Activated CD8-positive, alpha-beta memory T cell treated with anti-CD3 and anti-CD28 coated beads for 24 hours (primary cell): ENCODE data around the gene C1orf122.

Experiments used
- DNase-seq: peaks from one replicate; pipeline ENCODE4 v3.0.0-alpha.2; 2020

C1orf122 gene

DNA sequence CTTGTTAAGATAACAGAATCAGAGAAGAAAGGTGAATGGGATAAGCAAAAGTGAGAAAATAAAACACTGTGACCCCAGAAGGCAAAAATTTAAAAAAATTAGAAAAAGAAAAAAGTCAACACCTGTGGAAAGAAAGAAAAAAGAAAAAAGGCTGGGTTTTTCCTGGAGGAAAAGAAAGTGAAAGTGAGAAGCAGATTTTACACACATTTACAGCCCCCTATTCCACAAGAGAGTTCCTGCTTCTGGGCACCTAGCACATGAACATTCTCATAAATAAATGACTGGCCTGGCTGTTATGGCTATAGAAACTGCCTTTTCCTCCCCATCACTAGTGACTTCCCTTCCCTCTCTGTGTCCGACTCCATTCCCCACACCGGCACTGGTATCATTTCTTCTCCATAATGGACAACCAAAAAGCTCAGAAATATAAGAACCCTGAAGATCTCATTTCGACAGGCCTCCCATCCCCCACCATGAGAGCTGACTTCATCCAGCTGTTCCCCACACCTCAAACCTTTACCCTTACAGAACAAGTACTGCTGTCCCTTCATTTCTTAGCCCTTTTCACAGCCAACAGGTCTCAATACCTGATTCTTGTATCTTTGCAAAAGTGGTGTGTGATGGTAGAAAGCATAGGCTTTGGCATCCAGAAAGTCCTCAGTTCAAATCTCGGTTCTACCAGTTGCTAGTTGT, 39.2 kb downstream of the C1orf122 start:
- no peak for DNase-seq

DNA sequence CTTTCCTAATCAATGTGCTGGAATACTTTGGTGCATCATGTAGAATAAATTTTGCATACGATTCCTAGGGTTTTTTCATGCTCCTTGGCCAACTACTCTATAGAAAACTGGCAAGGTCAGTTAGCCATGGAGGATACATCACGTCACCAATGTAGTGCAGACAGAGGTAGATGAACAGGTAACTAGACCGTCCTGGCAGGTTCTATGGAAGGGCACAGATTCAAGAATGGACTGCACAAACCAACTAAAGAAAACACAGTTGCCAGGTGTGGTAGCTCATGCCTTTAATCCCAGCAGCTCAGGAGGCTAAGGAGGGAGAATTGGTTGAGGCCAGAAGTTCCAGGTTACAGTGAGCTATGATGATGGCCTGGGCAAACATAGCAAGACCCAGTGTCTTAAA, 41.9 kb downstream of the C1orf122 start:
- no peak for DNase-seq

DNA sequence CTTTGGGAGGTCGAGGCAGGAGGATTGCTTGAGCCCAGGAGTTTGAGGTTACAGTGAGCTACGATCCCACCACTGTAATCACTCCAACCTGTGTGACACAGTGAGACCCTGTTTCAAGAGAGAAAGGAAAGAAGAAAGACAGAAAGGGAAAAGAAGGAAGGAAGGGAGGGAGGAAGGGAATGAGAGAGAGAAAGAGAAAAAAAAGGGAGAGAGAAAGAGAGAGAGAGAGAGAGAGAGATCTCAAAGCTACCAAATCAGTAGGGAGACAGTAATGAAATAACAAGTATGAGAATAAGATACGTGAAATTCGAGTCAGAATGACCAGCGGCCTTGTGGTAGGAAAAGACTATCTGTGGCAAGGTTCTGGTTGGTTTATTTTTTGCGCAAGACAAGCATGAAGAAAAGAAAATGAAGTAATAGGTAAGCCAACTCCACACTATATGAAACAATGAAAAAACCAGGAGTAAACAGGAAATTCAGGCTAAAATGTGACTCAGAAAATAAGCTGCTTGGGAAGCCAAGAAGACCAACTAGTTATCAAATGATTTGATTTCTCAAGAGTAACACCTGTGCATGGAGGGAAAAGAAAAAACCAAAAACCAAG, 42.9 kb downstream of the C1orf122 start:
- DNase-seq: no peak

DNA sequence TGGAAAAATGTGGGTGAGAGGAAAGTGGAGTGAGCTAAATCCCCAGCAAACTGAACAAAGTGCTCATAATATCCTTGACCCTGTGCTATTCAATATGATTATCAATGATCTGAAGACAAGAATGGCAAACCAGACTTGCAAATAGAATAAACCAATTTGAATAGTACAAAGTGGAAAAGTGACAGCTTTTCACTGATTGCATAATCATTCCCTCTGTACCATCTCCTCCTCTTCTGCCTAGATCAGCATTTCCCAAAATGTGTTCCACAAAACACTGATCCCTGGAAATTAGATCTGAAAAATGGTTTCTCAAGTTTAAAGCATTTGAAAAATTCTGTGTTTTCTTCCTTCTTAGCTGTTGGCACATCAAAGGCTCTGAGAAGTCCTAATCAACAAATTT, 43.7 kb downstream of the C1orf122 start:
- no peak for DNase-seq

DNA sequence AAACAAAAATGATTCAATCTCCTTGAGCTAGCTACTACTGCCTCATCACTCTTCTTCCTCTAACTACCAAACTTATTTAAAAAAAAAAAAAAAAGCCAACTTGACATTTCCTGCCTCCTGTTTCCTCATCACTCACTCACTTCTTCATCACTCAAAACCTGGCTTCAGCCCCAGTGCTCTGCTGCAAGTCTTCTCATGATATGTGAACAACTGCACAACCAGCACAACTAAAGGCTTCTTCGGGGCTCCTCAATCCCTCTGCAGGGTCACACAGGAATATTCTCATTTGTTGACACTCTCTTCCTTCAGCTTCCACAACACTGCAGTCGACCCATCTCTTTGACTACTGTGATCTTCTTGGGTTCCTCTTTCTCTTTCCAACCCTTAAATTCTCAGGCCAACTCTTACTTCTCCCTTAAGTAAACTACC, 44.2 kb downstream of the C1orf122 start:
- DNase-seq: no peak

DNA sequence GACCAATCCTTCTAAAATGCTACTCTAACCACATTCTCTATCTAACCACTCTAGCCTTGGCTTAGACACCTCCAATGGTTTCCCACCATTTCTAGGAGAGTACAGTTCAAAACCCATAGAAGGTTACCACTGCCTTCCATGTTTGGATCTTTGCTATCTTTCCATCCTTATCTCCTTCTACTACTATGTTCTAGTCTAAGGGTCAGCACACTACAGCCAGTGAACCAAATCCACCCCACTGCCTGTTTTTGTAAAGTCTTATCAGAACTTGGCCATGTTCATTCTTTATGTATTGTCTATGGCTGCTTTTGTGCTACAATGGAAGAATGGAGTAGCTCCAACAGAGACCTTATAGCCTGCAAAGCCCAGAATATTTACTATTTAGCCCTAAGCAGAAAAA, 45.6 kb downstream of the C1orf122 start:
- no peak for DNase-seq

DNA sequence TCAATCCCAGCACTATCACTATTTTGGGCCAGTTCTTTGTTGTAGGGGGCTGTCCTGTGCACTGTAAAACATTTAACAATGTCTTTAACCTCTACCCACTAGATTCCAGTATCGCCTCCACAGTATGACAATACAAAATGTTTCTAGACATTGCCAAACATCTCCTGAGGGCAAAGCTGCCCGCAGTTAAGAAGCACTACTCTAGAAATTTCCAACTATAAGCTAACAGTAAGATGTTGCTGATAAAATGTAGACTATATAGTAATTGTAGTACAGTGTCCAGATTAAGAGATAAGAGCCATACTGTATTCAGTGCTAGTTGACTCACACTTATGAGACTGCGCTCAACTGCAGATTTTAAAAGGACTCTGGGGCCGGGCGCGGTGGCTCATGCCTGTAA, 46.8 kb downstream of the C1orf122 start:
- DNase-seq: no peak
